ENCODE measurements around the gene UBE2L3. TPM values are rescaled to one million over a fixed set of nuclear protein-coding genes. Genes with fewer than 3 reads are reported as not detected.

The UBE2L3 gene
- total RNA-seq, 1 donor from 2014 or later = 33.5 TPM

DNA sequence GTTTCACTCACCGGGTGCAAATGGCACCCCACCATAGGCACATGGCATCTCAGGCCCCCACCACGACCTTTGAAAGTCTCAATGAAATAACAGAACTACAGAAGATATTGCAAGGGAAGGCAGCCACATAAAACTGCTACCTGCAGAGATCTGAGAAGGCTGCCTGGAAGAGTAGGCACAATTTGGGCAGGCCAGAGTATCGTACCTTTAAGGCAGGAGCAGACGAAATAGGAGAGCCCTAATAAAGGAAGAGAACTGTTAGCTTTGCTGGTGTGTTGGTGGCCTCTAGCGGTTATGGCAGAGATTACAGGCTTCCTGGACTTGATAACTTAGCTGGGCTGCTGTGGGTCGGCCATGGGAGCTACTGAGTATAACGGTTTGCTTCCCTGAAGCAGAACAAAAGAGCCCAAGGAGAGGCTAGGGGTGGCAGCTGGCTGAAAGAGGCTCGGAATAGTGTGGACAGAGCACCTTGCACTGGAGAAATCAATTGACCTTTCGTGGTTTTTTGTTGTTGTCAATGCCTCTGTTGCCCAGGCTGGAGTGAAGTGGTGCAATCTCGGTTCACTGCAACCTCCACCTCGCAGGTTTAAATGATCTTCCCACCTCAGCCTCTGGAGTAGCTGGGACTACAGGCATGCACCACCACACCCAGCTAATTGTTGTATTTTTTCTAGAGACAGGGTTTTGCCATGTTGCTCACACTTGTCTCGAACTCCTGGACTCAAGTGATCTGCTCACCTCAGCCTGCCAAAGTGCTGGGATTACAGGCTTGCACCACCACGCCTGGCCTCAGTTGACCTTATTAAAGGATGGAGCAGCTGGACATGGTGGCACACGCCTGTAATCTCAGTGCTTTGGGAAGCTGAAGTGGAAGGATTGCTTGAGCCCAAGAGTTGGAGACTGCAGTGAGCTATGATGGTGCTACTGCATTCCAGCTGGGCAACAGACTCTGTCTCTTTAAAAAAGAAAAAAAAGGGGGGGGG is 79.4 kb downstream of the UBE2L3 start:
- DNase-seq = peak; percentile 89

DNA sequence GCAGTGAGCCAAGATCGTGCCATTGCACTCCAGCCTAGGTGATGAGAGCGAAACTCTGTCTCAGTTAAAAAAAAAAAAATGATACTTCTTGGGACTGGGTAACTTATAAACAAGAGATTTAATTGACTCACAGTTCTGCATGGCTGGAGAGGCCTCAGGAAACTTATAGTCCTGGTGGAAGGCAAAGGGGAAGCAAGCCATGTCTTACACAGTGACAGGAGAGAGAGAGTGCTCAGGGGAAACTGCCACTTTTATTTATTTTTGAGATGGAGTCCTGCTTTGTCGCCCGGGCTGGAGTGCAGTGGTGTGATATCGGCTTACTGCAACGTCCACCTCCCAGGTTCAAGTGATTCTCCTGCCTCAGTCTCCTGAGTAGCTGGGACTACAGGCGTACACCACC is 82.8 kb downstream of the UBE2L3 start:
- no peak for DNase-seq

- no peak for DNase-seq
Measured at GRCh38 chr22:21650823-21651520, 83.5 kb downstream of the UBE2L3 start.

DNA sequence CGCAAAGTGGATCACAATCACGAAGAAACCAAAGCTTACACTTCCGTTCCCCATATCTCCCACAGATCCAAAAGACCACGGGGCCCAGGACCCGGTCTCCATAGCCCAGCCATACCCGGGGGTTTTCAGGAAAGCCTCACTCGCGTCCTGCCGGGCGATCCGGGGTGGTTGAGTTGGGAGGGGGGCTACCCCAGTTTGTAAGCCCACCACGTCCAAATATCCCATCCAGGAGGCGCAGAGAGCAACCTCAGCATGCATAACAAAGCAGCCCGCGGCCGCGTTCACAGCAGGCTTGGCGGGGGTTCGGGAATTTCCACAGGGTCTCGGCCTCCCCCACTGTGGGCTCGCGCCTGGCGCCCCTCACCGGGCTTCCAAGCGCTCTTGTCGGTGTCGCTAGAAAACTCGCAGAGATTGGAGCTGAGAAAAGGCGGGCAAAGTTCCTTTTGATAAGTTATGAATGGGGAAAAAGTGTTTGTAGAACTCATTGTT is 84.1 kb downstream of the UBE2L3 start:
- no peak for DNase-seq

- DNase-seq = peak; percentile 89
Measured at GRCh38 chr22:21652010-21652546, 84.6 kb downstream of the UBE2L3 start.

- DNase-seq = no peak
Measured at GRCh38 chr22:21652547-21653545, 85.3 kb downstream of the UBE2L3 start.

GRCh38 chr22:21657020-21657359 is 89.5 kb downstream of the UBE2L3 start:
- no peak for DNase-seq

- peak; percentile 61 for DNase-seq
Measured at GRCh38 chr22:21657360-21658032, 90.0 kb downstream of the UBE2L3 start.

GRCh38 chr22:21659864-21660525 is 92.5 kb downstream of the UBE2L3 start:
- DNase-seq = no peak

GRCh38 chr22:21660904-21661303 is 93.4 kb downstream of the UBE2L3 start:
- DNase-seq = no peak

DNA sequence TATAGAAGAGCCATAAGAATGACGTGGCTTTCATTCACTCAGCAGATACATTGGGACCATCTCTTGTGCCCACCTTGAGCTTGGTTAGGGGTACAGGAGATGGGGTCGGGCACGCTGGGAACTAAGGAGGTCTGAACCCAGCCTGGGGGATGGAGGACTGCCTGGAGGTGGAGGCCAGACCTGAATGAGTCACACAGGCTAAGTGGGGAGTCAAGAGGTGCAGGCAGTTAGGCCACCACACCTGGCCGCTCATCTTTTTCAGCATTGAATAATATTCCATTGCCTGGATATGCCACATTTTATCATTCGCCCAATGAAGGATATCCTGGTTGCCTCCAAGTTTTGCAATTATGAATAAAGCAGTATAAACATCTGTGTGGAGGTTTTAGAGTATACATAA is 94.5 kb downstream of the UBE2L3 start:
- DNase-seq = no peak

DNA sequence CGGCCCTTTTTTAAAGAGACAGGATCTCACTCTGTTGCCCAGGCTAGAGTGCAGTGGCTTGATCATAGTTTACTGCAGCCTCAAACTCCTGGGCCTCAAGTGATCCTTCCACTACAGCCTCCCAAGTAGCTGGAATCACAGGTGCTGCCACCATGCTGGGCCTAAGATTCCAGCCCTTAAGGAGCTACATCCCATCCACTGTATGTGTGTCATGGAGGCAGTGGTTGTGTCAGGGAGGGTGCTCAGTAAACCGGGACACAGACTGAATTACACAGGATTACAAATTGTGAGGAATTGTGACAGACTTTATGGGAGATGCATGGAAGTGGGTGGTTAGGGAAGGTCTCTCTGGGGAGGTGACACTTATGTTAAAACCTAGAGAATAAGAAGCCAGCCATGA is 96.2 kb downstream of the UBE2L3 start:
- DNase-seq = no peak

GRCh38 chr22:21665047-21665851 is 97.7 kb downstream of the UBE2L3 start:
- DNase-seq = no peak

DNA sequence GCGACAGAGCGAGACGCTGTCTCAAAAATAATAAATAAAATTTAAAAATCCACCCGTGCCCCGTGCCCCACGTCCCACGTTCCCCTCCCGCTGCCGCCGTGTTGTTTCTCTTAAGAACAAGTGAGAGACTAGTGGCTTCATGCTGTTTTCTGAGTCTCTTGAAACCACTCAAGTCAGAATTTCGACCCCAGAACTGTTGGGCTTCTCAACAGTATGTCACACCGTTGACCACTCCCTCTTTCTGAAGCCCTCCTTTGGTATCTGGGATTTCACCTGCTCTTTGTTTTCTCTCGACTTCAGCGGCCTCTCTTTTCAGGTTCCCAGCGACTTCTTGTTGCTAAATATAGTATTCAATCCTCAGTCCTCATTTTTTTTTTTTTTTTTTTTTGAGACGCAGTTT is 99.3 kb downstream of the UBE2L3 start:
- DNase-seq = no peak

- no peak for DNase-seq
Measured at GRCh38 chr22:21669026-21669425, 101.5 kb downstream of the UBE2L3 start.

- no peak for DNase-seq
Measured at GRCh38 chr22:21672107-21672629, 104.7 kb downstream of the UBE2L3 start.

Data from dermis blood vessel endothelial cell (primary cell).